Activated CD4-positive, alpha-beta T cell treated with anti-CD3 and anti-CD28 coated beads, Interleukin-2, Interleukin-4, amounts not matched to agents 100 ng/mL and 50 ng/mL, durations not matched to agents 16 hours and 8 hours (primary cell): Measurements from ENCODE around the gene TBX2.
A peak's percentile ranks its signal among the peaks of the same experiment; 100 is the strongest.
"Not testable (repeated sequence)": the region's sequence is repeated elsewhere in the genome, so short reads cannot be mapped to it uniquely, and the experiment has no call there.

Source experiments
- DNase-seq: peaks from one replicate; pipeline ENCODE4 v3.0.0-alpha.2; 2020; ENCODE audit warnings: low spot score

Gene TBX2

DNA sequence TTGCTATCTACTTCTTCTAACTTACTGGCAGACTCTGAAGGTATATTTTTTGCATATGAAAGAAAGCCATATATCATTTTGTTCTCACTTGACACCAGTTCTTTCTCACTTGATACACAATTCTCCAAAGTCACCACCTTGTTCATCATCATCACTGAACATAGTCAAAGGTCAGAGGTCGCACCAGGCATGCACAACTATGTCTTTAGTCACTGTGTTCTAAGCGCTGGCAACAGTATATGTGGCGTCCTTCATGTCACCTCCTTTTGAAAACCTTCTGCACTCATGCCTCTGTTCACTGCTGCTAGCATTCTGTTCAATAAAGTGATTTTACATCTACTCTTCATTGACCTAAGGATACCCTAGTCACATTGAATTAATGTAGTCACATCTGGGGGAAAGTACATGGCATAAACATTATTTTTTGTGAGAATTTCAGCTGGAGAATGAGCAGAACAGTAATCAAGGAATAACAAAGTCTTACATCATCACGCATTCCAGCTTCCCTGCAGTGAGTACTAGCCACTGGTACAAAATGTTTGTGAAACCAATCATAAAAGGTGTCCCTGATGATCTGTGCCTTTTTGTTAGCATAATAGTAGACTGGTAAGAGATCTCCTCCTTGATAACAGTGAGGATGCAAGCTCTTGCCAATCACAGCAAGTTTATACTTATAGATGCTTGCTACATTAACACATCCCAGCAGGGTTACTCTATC, 32.1 kb downstream of the TBX2 start:
- no peak for DNase-seq

DNA sequence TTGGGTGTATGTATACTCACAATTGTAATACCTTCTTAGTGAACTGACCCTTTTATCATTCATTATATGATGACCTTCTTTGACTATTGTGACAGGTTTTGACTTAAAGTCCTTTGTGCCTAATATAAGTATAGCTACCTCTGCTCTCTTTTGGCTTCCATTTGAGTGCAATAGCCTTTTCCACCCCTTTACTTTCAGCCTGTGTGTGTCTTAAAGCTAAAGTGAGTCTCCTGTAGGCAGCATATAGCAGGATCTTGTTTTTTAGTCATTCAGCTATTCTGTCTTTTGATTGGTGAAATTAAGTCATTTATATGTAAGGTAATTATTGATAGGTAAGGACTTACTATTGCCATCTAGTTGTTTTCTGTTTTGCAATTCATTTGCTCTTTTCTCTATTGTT, 36.6 kb downstream of the TBX2 start:
- no peak for DNase-seq

DNA sequence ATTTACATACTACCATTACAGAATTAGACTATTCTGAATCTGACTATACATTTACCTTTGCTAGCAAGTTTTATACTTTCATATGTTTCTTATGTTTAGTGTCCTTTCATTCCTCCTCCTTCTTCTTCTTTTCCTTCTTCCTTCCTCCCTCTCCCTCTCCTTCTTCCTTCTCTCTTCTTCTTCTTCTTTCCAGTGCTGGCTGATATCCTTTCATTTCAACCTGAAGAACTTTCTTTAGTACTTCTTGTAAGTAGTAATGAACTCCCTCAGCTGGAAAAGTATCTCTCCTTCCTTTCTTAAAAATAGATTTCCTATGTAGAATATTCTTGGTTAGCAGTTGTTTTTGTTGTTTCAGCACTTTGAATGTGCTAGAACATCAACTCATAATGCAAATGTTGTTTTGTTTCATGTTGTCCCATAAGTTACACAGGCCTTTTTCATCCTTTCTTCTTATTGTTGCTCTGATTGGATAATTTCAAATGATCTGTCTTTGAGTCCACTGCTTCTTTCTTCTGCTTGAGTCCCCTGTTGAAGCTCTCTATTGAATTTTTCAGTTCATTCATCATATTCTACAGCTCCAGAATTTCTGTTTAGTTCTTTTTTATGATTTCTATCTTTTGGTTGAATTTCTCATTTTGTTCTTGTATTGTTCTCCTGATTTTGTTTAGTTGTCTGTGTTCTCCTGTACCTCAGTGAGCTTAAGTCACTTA, 37.5 kb downstream of the TBX2 start:
- DNase-seq, result no peak

DNA sequence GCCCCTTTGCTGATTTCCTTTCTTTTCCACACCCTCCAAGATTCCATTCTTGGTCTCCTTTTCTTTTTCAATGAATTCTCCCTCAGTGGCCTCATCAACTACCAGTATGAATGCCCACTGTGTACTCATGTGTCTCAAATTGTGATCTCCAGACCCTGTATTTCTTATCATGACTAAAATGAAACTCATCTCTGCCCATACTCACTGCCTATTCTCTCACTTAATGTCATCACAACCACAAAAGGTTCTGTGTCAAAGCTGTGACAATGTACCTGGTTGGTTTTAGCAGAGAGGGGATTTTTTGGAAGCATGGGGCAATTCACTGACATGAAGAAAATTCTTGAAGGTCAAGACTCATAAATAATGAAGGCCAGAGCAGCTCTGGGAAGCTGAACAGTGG, 41.1 kb downstream of the TBX2 start:
- peak; percentile 64 for DNase-seq

DNA sequence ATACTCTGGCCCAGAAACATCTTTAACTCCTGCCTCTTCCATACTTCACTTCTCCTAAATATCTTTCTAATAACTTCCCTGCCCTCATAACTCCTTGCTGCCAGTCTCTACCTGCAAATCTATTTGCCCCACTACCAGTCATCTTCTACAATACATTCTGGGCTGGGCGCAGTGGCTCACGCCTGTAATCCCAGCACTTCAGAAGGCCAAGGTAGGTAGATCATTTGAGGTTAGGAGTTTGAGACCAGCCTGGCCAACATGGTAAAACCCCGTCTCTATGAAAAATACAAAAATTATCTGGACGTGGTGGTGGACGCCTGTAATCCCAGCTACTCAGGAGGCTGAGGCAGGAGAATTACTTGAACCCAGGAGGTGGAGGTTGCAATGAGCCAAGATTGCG, 41.9 kb downstream of the TBX2 start:
- DNase-seq, result not testable (repeated sequence)

DNA sequence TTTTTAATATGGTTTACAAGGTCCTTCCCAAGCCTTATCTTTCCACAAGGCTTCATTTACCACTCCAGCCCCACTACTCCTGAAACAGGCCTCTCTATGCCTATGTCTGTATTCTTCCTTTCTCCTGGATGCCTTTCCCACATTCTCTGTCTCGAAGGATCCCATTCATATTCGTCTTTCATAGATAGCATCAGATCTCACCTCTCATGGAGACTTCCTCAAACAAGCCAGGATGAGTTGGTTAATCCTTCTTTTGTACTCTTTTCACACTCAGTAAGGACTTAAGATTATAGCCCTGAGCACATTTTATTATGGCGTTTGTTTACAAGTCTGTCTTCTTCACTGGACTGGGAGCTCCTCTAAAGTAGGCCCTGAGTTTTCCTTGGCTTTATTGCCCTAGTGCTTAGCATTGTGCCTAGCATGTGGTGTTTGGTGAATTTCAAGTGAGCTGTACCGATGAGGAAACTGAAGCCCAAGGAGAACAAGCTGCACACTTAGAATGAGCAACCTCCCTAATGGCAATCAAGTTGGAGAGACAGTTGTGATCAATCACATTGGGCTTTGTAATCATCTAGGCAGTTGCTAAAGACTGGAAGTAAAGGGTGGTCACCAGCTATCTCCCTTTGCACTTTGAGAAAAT, 42.6 kb downstream of the TBX2 start:
- no peak for DNase-seq

DNA sequence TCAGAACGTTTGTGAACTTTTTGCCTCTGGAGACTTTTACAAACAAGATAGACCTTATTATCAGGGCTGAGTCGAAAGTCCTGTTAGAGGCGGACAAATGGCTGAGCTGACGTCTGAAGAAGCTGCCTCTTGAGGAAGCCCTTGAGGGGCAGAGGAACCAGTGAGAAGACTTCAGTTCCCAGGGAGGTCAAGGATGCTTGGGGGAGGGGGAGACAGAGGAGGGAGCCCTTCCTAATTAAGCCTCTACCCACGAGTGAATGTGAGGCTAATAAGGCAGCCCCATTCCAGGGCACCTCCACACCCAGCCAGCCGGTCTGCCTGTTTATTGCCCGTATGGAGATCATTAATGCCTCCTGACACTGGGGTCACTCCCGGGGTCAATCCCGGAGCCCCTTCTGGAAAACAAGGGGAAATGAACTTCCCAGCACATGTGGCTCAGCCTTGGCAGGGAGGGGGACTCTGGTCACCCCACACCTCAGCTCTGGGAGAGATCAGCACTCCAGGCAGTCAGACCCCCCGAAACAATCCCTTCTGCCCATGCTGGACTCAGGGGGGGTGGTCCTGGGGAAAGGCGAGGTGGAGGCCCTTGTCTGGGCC, 43.3 kb downstream of the TBX2 start:
- no peak for DNase-seq

DNA sequence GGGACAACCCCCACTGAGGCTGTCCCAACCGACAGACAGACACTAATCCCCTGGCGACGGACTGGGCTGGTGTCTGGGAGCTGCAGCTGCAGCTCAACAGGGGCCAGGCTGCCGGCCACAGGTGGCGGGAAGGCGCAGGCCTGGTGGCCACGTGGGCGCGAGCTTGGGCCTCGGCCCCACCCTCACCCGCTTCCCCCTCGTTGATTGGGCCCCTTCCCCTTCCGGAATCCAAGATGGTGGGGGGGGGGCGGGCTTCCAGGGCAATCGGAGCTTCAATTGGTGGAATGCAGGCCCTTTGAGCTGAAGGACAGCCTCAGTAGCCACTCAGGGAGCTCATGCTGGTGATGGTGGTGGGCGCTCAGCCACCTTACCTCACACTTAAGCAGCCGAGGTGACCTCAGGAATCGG, 43.8 kb downstream of the TBX2 start:
- DNase-seq, result no peak

DNA sequence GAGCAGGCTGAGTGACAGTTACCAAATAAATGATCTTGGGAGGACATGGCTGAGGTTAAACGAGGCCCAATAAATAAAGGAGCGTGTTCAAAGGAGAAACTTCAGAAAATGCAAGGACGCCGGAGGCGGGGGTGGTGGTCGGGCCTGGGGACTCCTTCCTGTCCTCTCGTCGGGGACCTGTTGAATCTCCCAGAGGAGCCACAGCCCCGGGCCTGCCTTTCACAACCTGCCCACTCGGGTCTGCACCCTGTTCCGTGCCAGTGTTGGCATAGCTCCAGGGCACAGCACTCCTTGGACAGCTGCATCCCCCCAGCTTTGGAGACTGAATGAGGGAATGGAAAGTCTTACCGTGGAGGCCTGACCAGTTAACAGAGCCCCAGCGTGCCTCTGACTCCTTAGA, 44.4 kb downstream of the TBX2 start:
- DNase-seq, result no peak

GRCh38 chr17:61444831-61445230, 45.2 kb downstream of the TBX2 start:
- no peak for DNase-seq

DNA sequence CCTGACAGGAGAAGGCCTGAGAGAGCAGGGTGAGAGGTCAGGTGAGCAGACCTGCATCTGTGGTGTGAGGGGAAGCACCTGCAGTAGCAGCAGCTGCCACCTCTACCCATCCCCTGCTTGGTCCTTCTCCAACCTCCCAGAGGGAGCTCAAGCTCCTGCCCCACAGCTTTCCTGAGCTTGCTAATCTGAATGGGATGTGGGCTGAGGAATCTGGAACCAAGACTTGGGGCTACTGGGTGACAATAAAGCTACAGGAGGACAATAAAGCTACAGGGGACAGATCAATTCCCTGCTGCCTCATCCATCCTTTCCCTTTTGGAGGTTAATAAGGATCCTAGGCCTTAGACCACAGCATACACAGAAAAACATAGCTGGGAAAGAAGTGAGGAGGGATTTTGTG, 47.7 kb downstream of the TBX2 start:
- no peak for DNase-seq

DNA sequence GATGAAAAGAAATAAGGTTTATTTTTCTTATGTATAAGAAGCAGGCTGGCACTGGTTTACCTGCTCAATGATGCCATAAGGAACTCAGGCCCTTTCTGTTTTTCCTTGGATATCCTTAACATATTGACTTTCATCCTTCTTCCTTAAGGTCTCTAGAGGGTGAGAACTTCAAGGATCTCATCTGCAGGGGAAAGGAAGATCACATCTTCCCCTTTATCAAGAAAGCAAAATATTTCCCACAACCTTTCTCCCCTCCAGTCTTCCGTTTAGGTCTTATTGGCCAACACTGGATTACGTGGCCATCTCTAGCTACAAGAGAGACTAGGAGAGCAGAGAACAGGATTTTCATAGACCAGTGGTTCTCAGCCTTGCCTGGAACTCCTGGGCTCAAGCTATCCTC, 48.4 kb downstream of the TBX2 start:
- no peak for DNase-seq

DNA sequence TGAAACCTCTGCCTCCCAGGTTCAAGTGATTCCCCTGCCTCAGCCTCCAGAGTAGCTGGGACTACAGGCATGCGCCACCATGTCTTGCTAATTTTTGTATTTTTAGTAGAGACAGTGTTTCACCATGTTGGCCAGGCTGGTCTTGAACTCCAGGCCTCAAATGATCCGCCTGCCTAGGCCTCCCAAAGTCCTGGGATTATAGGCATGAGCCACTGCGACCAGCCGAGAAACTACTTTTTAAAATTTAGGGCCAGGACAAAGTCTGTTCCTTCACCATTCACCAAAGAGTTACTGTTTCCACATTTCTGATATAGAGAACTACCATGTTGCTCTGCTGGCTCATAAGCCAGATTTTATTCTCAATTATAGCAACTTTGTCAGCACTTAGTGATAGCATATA, 49.5 kb downstream of the TBX2 start:
- not testable (repeated sequence) for DNase-seq

DNA sequence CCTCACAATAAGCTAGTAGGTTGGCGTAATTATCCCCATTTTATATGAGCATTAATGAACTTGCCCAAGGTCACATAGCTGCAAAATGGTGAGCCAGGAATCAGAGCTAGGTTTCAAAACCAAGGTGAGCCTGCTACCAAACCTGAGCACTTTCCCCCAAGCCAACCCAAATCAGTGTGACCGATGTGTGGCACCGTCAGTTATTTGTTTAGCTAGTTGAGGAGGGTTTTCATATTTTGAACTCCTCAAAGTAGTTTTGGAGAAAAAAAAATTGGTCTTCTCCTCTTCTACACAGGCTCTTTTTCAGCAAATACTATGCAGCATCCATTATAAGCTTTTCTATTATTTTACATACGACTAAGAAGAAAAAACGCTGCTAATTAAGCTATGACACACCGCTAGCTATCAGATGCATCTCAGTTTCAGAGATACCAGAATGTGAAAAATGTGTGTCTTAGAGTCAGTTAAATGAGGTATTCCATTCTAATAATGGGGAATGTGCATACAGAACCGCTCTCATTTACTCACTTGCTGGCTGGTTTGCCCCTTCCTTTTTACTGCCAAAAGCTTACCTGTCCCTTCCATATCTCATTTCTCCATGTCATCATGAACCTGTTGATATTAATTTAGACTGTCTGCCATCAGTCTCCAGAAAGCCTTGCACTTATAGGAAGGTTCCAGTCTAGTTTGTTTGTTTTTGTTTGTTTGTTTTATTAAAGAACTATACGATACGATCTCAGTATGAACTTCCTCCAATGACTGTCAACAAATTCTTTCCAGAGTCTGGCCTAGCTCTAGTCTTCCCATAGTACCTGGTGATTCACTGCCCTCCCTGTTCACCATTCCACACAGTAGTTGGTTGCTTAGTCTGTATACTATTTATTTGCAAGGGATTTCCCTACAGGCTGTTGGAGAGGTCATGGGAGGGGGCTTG, 50.3 kb downstream of the TBX2 start:
- no peak for DNase-seq

DNA sequence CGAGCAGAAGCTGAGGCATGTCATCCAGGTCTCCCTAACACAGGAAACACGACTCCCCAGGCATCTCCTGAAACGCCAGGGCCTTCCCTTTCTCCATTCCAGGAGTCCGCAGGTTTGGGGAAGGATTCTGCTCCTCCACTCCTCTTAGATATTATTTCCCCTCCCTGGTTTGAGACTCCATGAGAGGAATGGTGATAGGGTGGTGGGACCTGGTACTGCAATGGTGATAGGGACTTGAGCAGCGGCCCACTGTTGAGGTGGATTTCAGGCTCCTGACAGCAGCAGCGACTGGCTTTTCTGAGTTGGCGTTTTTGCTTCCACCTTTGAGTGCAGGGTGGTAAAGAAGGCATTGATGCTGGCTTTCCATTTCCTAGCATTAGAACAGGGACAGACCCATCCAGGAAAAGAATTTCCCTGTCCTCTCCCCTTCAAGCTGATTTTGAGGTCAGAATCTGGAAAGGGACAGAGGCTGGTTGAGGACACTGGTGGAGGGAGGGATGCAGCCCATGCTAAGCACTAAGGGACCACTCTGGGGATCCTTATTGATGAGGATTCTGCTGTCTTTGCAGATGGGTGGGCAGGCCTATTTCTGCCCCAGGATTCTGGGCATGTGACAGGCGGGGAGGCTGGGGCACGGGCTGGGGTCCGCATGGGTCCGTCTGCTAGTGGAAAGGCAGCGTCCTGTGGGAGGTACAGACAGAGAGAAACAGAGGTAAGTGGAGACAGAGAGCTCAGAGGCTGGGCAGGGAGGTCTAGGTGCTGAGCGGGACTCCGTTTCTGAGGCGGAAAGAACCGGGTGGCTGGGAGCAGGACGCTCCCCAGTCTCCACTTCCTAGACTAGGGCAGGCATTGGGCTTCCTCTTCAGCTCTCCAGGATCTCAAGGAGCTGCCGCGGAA, 51.2 kb downstream of the TBX2 start:
- no peak for DNase-seq

GRCh38 chr17:61451538-61452300, 52.1 kb downstream of the TBX2 start:
- no peak for DNase-seq

- no peak for DNase-seq
Measured at GRCh38 chr17:61452301-61453290, 53.0 kb downstream of the TBX2 start, which contains the start of gene TBX4. TBX4 (plus strand) TSS chr17:61452422; CDS start chr17:61456491, 4,069 bp downstream.

- DNase-seq, result no peak
Measured at GRCh38 chr17:61453566-61454380, 54.1 kb downstream of the TBX2 start.
